Measurements from ENCODE around the gene APH1B. TPM values are rescaled to one million over a fixed set of nuclear protein-coding genes. Genes with fewer than 3 reads are reported as not detected.

APH1B gene
- polyA plus RNA-seq, 4 donors, result 1.4 to 22.8 (median 3.1) TPM

- no peaks in the 10 kb centered on the region for H3K9me3 ChIP-seq (ENCODE audit: control insufficient read depth in 2 of 2, insufficient read depth in 1 of 2, low read depth in 1 of 2, low read length in 1 of 2)
- H3K4me3 ChIP-seq (ENCODE audit: low read depth in 1 of 3, low read length in 3 of 3), result no peak overlapping the region
- H3K27ac ChIP-seq (ENCODE audit: low read depth in 1 of 3, low read length in 2 of 3), result no peak overlapping the region
- DNase-seq (no peak), FAIRE-seq (no peak)
- no peaks in the 10 kb centered on the region for H3K36me3 ChIP-seq (ENCODE audit: control insufficient read depth in 3 of 3, insufficient read depth in 2 of 3, low read depth in 1 of 3, low read length in 3 of 3)
- no peaks in the 10 kb centered on the region for H3K4me1 ChIP-seq (ENCODE audit: control insufficient read depth in 3 of 3, insufficient read depth in 2 of 3, low read depth in 1 of 3, low read length in 2 of 3)
- no peaks in the 10 kb centered on the region for H3K27me3 ChIP-seq (ENCODE audit: control insufficient read depth in 3 of 3, insufficient read depth in 3 of 3, low read length in 3 of 3)
- 81 to 91% (median 84%) methylated on average over 12 of the region's 12 CpGs for WGBS, 3 donors
Measured at GRCh38 chr15:63331456-63331855, 54.1 kb downstream of the APH1B start.

DNA sequence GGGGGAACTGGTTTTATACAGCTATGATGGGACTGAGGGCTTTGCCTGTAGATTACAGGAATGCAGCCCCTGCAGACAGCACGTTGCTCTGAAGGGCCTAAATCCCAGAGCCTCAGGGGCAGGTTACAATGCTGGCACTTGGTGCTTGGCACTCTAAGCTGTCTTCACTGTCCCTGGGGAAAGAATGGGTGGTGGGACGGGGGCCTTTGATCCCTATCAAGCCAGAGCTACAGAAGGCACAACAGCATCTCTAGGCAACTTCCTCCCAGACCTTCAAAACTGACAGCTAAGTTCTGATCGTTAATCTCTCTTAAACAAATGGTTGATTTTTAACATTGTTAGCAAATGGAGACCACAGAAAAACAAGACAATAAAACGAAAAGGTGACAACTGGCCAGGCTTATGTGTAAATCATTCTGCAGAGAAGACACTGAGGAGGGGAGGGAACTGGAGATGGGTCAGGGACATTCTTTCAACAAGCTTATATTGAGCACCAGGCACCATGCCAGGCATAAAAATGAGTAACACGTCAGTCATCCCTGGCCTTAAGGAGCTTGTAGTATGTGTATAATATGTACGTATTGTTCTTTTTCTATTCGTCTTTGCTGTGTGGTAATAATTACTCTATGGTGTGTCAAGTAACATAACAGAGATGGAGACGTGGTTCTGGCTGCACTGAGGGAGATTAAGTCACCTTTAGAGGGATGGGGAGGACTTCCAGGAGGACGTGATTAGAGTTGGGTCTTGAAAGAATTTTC lies 55.1 kb downstream of the APH1B start:
- Histone ChIP-seq H3K27me3 (ENCODE audit: control insufficient read depth in 3 of 3, insufficient read depth in 3 of 3, low read length in 3 of 3) (no peaks in the 10 kb centered on the region), H3K4me1 (ENCODE audit: control insufficient read depth in 3 of 3, insufficient read depth in 2 of 3, low read depth in 1 of 3, low read length in 2 of 3) (no peaks in the 10 kb centered on the region), H3K9me3 (ENCODE audit: control insufficient read depth in 2 of 2, insufficient read depth in 1 of 2, low read depth in 1 of 2, low read length in 1 of 2) (no peaks in the 10 kb centered on the region), H3K4me3 (ENCODE audit: low read depth in 1 of 3, low read length in 3 of 3) (no peak overlapping the region), H3K36me3 (ENCODE audit: control insufficient read depth in 3 of 3, insufficient read depth in 2 of 3, low read depth in 1 of 3, low read length in 3 of 3) (no peaks in the 10 kb centered on the region), H3K27ac (ENCODE audit: low read depth in 1 of 3, low read length in 2 of 3) (no peak overlapping the region)
- WGBS, 3 donors, result 55 to 68% (median 67%) methylated on average over 9 of the region's 9 CpGs
- FAIRE-seq (no peak), DNase-seq (no peak)

- no peaks in the 10 kb centered on the region for H3K27me3 ChIP-seq (ENCODE audit: control insufficient read depth in 3 of 3, insufficient read depth in 3 of 3, low read length in 3 of 3)
- H3K9me3 ChIP-seq (ENCODE audit: control insufficient read depth in 2 of 2, insufficient read depth in 1 of 2, low read depth in 1 of 2, low read length in 1 of 2), result no peaks in the 10 kb centered on the region
- H3K36me3 ChIP-seq (ENCODE audit: control insufficient read depth in 3 of 3, insufficient read depth in 2 of 3, low read depth in 1 of 3, low read length in 3 of 3), result peaks cover 0 to 4% (median 0%) of the 10 kb centered on the region in 3 donors
- H3K4me3 ChIP-seq (ENCODE audit: low read depth in 1 of 3, low read length in 3 of 3), result no peak overlapping the region
- DNase-seq, result no peak
- FAIRE-seq, result no peak
- no peak overlapping the region for H3K27ac ChIP-seq (ENCODE audit: low read depth in 1 of 3, low read length in 2 of 3)
- 70 to 81% (median 73%) methylated on average over 2 of the region's 2 CpGs for WGBS, 3 donors
- H3K4me1 ChIP-seq (ENCODE audit: control insufficient read depth in 3 of 3, insufficient read depth in 2 of 3, low read depth in 1 of 3, low read length in 2 of 3), result no peaks in the 10 kb centered on the region
Measured at GRCh38 chr15:63334821-63335220, 57.4 kb downstream of the APH1B start.

DNA sequence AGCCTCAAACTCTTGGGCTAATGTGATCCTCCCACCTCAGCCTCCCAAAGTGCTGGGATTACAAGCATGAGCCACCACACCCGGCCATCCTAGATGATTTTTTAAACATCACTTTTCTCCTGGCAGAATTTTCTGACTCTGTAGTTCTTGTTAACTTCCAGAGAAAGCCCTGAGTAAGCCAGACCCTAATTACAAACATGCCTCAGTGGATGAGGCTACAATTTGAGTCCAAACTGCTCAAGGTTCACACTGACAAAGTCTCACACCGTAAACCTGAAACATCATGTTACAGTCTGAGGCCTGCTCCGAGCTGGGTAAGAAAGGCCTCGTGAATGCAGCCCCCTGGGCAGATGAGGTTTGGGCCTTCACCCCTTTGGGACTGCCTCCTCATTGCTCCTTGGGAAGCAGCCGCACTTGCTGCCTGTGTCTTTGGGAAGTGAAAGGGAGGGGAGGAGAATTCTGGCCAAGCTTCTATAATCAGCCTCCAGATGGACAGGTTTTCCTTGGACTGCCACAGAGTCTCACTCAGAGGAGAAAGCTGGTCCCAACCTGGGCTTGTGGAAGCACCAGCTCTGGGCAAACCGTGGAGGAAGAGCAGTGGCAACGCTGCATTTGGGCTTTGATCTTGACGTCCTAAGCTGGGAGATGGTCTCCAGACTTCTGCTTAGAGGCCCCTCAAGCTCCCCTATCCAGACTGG lies 58.3 kb downstream of the APH1B start:
- Histone ChIP-seq H3K27me3 (ENCODE audit: control insufficient read depth in 3 of 3, insufficient read depth in 3 of 3, low read length in 3 of 3) (no peaks in the 10 kb centered on the region), H3K36me3 (ENCODE audit: control insufficient read depth in 3 of 3, insufficient read depth in 2 of 3, low read depth in 1 of 3, low read length in 3 of 3) (peaks cover 0 to 4% (median 0%) of the 10 kb centered on the region in 3 donors), H3K4me1 (ENCODE audit: control insufficient read depth in 3 of 3, insufficient read depth in 2 of 3, low read depth in 1 of 3, low read length in 2 of 3) (no peaks in the 10 kb centered on the region), H3K27ac (ENCODE audit: low read depth in 1 of 3, low read length in 2 of 3) (no peak overlapping the region), H3K9me3 (ENCODE audit: control insufficient read depth in 2 of 2, insufficient read depth in 1 of 2, low read depth in 1 of 2, low read length in 1 of 2) (no peaks in the 10 kb centered on the region), H3K4me3 (ENCODE audit: low read depth in 1 of 3, low read length in 3 of 3) (no peak overlapping the region)
- no peak for DNase-seq
- no peak for FAIRE-seq
- 87 to 89% (median 88%) methylated on average over 8 of the region's 8 CpGs for WGBS, 3 donors

DNA sequence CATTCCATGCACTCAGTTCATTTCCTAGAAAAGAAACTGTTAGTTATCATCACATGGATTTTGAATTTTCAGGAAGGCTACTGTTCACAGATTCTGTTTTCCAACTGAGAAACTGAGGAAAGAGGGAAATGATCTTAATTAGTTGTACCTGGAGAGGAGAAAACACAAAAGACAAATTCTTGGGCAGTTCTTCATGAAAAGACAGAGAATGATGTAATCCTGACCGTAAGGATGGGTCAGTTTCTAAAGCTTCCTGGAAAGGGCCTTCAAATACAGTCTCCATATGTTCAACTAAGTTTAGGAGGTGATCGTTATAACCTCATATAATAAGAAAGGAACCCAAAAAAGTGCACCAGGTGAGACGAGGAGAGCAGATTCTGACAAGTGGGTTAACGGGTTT lies 59.6 kb downstream of the APH1B start:
- 91 to 95% (median 91%) methylated on average over 4 of the region's 4 CpGs for WGBS, 3 donors
- H3K36me3 ChIP-seq (ENCODE audit: control insufficient read depth in 3 of 3, insufficient read depth in 2 of 3, low read depth in 1 of 3, low read length in 3 of 3), result peaks cover 0 to 9% (median 0%) of the 10 kb centered on the region in 3 donors
- no peaks in the 10 kb centered on the region for H3K4me1 ChIP-seq (ENCODE audit: control insufficient read depth in 3 of 3, insufficient read depth in 2 of 3, low read depth in 1 of 3, low read length in 2 of 3)
- no peak for FAIRE-seq
- no peaks in the 10 kb centered on the region for H3K27me3 ChIP-seq (ENCODE audit: control insufficient read depth in 3 of 3, insufficient read depth in 3 of 3, low read length in 3 of 3)
- no peaks in the 10 kb centered on the region for H3K9me3 ChIP-seq (ENCODE audit: control insufficient read depth in 2 of 2, insufficient read depth in 1 of 2, low read depth in 1 of 2, low read length in 1 of 2)
- no peak overlapping the region for H3K4me3 ChIP-seq (ENCODE audit: low read depth in 1 of 3, low read length in 3 of 3)
- no peak overlapping the region for H3K27ac ChIP-seq (ENCODE audit: low read depth in 1 of 3, low read length in 2 of 3)
- DNase-seq, result no peak

- H3K27me3 ChIP-seq (ENCODE audit: control insufficient read depth in 3 of 3, insufficient read depth in 3 of 3, low read length in 3 of 3), result no peaks in the 10 kb centered on the region
- no peak for FAIRE-seq
- no peaks in the 10 kb centered on the region for H3K4me1 ChIP-seq (ENCODE audit: control insufficient read depth in 3 of 3, insufficient read depth in 2 of 3, low read depth in 1 of 3, low read length in 2 of 3)
- no peak for DNase-seq
- H3K27ac ChIP-seq (ENCODE audit: low read depth in 1 of 3, low read length in 2 of 3), result no peak overlapping the region
- peaks cover 0 to 9% (median 0%) of the 10 kb centered on the region in 3 donors for H3K36me3 ChIP-seq (ENCODE audit: control insufficient read depth in 3 of 3, insufficient read depth in 2 of 3, low read depth in 1 of 3, low read length in 3 of 3)
- H3K9me3 ChIP-seq (ENCODE audit: control insufficient read depth in 2 of 2, insufficient read depth in 1 of 2, low read depth in 1 of 2, low read length in 1 of 2), result no peaks in the 10 kb centered on the region
- no peak overlapping the region for H3K4me3 ChIP-seq (ENCODE audit: low read depth in 1 of 3, low read length in 3 of 3)
Measured at GRCh38 chr15:63338170-63338569, 60.8 kb downstream of the APH1B start.

DNA sequence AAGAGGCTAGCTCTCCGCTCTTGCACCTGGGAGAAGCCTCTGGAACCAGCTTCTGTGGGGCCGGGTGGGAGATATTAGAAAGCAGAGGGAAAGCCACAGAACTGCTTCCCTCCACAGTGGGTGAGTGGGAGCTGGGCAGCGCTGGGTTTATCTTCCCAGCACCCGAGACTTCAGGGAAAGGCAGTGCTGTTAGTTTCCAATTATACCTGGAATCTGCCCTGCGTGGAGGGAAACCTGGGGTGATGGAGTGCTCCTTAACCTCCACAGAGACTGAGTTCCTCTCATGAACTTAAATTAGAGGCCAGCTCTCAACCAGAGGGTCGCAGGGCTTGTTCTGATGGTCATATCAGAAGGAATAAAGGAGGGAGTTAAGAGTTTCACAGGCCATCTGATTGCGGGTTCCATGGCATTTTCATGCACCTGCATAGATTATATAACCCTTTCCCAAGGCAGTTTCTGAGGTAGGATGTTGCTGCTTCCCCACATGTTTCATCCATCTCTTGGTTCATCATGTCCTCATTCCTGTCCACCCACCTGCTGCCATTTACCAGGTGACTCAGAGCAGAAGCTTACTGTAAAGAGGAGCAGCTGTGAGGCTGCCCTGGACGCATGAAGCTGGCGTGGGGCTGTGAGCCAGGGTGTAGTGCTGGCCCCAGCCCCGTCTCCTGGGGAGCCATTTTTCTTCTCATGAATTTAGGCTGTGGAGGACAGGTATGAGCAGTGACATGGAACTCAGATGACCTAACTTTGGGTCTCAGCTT lies 61.8 kb downstream of the APH1B start:
- FAIRE-seq, result no peak
- H3K4me1 ChIP-seq (ENCODE audit: control insufficient read depth in 3 of 3, insufficient read depth in 2 of 3, low read depth in 1 of 3, low read length in 2 of 3), result no peaks in the 10 kb centered on the region
- H3K4me3 ChIP-seq (ENCODE audit: low read depth in 1 of 3, low read length in 3 of 3), result no peak overlapping the region
- H3K36me3 ChIP-seq (ENCODE audit: control insufficient read depth in 3 of 3, insufficient read depth in 2 of 3, low read depth in 1 of 3, low read length in 3 of 3), result peaks cover 0 to 9% (median 0%) of the 10 kb centered on the region in 3 donors
- no peaks in the 10 kb centered on the region for H3K9me3 ChIP-seq (ENCODE audit: control insufficient read depth in 2 of 2, insufficient read depth in 1 of 2, low read depth in 1 of 2, low read length in 1 of 2)
- DNase-seq, result no peak
- H3K27ac ChIP-seq (ENCODE audit: low read depth in 1 of 3, low read length in 2 of 3), result no peak overlapping the region
- 90 to 93% (median 90%) methylated on average over 10 of the region's 10 CpGs for WGBS, 3 donors
- no peaks in the 10 kb centered on the region for H3K27me3 ChIP-seq (ENCODE audit: control insufficient read depth in 3 of 3, insufficient read depth in 3 of 3, low read length in 3 of 3)

DNA sequence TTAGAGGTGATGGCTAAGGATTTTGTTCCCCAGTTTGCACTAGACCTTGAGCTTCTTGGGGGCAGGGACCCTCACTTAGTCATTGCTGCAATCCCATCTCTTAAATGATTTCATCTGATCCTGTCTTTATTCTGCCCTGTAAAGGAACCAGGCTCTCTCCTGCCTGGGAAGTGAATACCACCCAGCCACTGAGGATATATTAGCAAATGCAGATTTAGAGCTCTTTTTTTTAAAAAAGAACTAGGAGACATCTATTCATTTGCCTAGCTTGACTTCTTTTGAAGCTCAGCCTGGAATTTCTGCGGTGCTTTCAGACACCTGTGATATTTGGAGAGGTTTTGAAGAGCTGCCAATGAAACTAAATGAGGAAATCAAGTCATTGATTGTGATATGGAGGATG lies 62.4 kb downstream of the APH1B start:
- H3K4me1 ChIP-seq (ENCODE audit: control insufficient read depth in 3 of 3, insufficient read depth in 2 of 3, low read depth in 1 of 3, low read length in 2 of 3), result no peaks in the 10 kb centered on the region
- no peaks in the 10 kb centered on the region for H3K27me3 ChIP-seq (ENCODE audit: control insufficient read depth in 3 of 3, insufficient read depth in 3 of 3, low read length in 3 of 3)
- DNase-seq (no peak), FAIRE-seq (no peak)
- H3K27ac ChIP-seq (ENCODE audit: low read depth in 1 of 3, low read length in 2 of 3), result no peak overlapping the region
- peaks cover 0 to 9% (median 0%) of the 10 kb centered on the region in 3 donors for H3K36me3 ChIP-seq (ENCODE audit: control insufficient read depth in 3 of 3, insufficient read depth in 2 of 3, low read depth in 1 of 3, low read length in 3 of 3)
- no peaks in the 10 kb centered on the region for H3K9me3 ChIP-seq (ENCODE audit: control insufficient read depth in 2 of 2, insufficient read depth in 1 of 2, low read depth in 1 of 2, low read length in 1 of 2)
- 62 to 77% (median 73%) methylated on average over 1 of the region's 1 CpG for WGBS, 3 donors
- H3K4me3 ChIP-seq (ENCODE audit: low read depth in 1 of 3, low read length in 3 of 3), result no peak overlapping the region

Data from small intestine (tissue), 7 donors.